MM.1S (cell line): ENCODE results near the gene AHCYL1.

ENCODE experiments used
- CTCF ChIP-seq: fragments of 300-600 bp; sonication (generic); IDR thresholded peaks from 2 replicates; pipeline ENCODE4 v1.5.1; 2016; ENCODE audit warnings: antibody characterized with exemption, low read length, mixed read lengths
- EZH2 ChIP-seq: fragments of 300-600 bp; sonication (generic); optimal IDR thresholded peaks from 2 replicates; pipeline ENCODE3; 2017; ENCODE audit warnings: low read depth, mild to moderate bottlenecking, antibody characterized with exemption, low read length, mixed read lengths

GRCh38 chr1:109944541-109944940, 40.0 kb upstream of the AHCYL1 start:
- TF ChIP-seq EZH2 (no peak), CTCF (no peak)
